Osteoblast (primary cell): ENCODE results near the gene ASRGL1. TPM values are rescaled to one million over a fixed set of nuclear protein-coding genes. Genes with fewer than 3 reads are reported as not detected.

Source experiments
- DNase-seq: peaks from one replicate; pipeline ENCODE4 v3.0.0; 2011; ENCODE audit warnings: low spot score, mixed read lengths; ENCODE audit not compliant: insufficient read length; ENCODE audit errors: missing footprints
- H2AFZ ChIP-seq: 2 replicates; pipeline ENCODE4 v1.6.0; 2011; ENCODE audit warnings: mild to moderate bottlenecking, low read length
- H3K27ac ChIP-seq: 2 replicates; pipeline ENCODE4 v1.5.1; 2011; ENCODE audit warnings: mild to moderate bottlenecking, low read depth, low read length, moderate library complexity
- H3K27me3 ChIP-seq: 2 replicates; pipeline ENCODE4 v1.6.0; 2012; ENCODE audit warnings: mild to moderate bottlenecking, control low read depth, inconsistent platforms, low read length, moderate library complexity; ENCODE audit not compliant: insufficient read depth
- H3K36me3 ChIP-seq: 2 replicates; pipeline ENCODE4 v1.5.1; 2011; ENCODE audit warnings: mild to moderate bottlenecking, low read length, control low read depth, moderate library complexity; ENCODE audit not compliant: insufficient read depth
- H3K4me1 ChIP-seq: 2 replicates; pipeline ENCODE4 v1.5.1; 2011; ENCODE audit warnings: mild to moderate bottlenecking, low read length, control low read depth, moderate library complexity; ENCODE audit not compliant: insufficient read depth
- H3K4me2 ChIP-seq: 2 replicates; pipeline ENCODE4 v1.6.0; 2011; ENCODE audit warnings: mild to moderate bottlenecking, low read length; ENCODE audit not compliant: insufficient read depth
- H3K4me3 ChIP-seq: fragments of 200-600 bp; sonication (generic); 3 replicates; pipeline ENCODE4 v1.5.1; 2012; ENCODE audit warnings: mild to moderate bottlenecking, low read length, inconsistent platforms; ENCODE audit not compliant: insufficient read depth
- H3K79me2 ChIP-seq: 2 replicates; pipeline ENCODE4 v1.6.0; 2012; ENCODE audit warnings: mild to moderate bottlenecking, low read length, control low read depth, inconsistent platforms; ENCODE audit not compliant: insufficient read depth
- H3K9me3 ChIP-seq: 2 replicates; pipeline ENCODE4 v1.5.1; 2011; ENCODE audit warnings: low read depth, low read length, control low read depth
- H4K20me1 ChIP-seq: 2 replicates; pipeline ENCODE4 v1.6.0; 2012; ENCODE audit warnings: mild to moderate bottlenecking, low read length, control low read depth; ENCODE audit not compliant: insufficient read depth
- CTCF ChIP-seq: IDR thresholded peaks from 2 replicates; pipeline ENCODE4 v1.5.1; 2011; ENCODE audit warnings: mild to moderate bottlenecking, low read depth, low read length, moderate library complexity; ENCODE audit errors: extremely low read depth
- total RNA-seq: library from RNA; depleted of rRNA; stranded (reverse); fragments of >200 nt; gene quantifications from 2 replicates; pipeline ENCODE4 v1.2.3, GENCODE V29; 2012

ASRGL1 gene
- total RNA-seq, 1 donor, result 0.36 TPM

GRCh38 chr11:62307950-62308349 lies 29.3 kb upstream of the ASRGL1 start:
- Histone ChIP-seq H3K4me1 (no peaks in the 10 kb centered on the region), H3K4me3 (no peak overlapping the region), H3K27ac (no peak overlapping the region), H3K79me2 (no peaks in the 10 kb centered on the region), H4K20me1 (no peaks in the 10 kb centered on the region), H2AFZ (no peak overlapping the region), H3K9me3 (no peaks in the 10 kb centered on the region), H3K4me2 (no peak overlapping the region), H3K27me3 (peaks cover 3% of the 10 kb centered on the region), H3K36me3 (no peaks in the 10 kb centered on the region)
- no peak for DNase-seq
- no peak for TF ChIP-seq CTCF

DNA sequence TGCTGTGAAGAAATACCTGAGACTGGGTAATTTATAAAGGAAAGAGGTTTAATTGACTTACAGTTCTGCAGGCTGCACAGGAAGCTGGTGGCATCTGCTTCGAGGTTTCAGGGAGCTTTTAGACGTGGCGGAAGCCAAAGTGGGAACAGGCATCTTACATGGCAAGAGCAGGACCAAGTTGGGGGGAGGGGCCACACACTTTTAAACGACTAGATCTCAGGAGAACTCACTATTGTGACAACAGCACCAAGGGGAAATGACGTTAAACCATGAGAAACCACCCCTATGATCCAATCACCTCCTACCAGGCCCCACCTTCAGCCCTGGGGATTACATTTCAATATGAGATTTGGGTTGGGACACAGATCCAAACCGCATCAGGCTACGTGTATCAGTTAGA lies 27.3 kb upstream of the ASRGL1 start:
- Histone ChIP-seq H3K36me3 (no peaks in the 10 kb centered on the region), H3K27me3 (peaks cover 10% of the 10 kb centered on the region), H3K4me3 (no peak overlapping the region), H3K9me3 (no peaks in the 10 kb centered on the region), H4K20me1 (no peaks in the 10 kb centered on the region), H3K79me2 (no peaks in the 10 kb centered on the region), H2AFZ (no peak overlapping the region), H3K4me1 (no peaks in the 10 kb centered on the region), H3K4me2 (no peak overlapping the region), H3K27ac (no peak overlapping the region)
- DNase-seq, result no peak
- TF ChIP-seq CTCF, result no peak

- TF ChIP-seq CTCF, result no peak
- Histone ChIP-seq H3K36me3 (no peaks in the 10 kb centered on the region), H2AFZ (no peak overlapping the region), H3K27ac (no peak overlapping the region), H3K4me1 (no peaks in the 10 kb centered on the region), H3K27me3 (peaks cover 15% of the 10 kb centered on the region), H4K20me1 (no peaks in the 10 kb centered on the region), H3K79me2 (no peaks in the 10 kb centered on the region), H3K9me3 (no peaks in the 10 kb centered on the region), H3K4me3 (no peak overlapping the region), H3K4me2 (no peak overlapping the region)
- no peak for DNase-seq
Measured at GRCh38 chr11:62315431-62315830, 21.8 kb upstream of the ASRGL1 start.

DNA sequence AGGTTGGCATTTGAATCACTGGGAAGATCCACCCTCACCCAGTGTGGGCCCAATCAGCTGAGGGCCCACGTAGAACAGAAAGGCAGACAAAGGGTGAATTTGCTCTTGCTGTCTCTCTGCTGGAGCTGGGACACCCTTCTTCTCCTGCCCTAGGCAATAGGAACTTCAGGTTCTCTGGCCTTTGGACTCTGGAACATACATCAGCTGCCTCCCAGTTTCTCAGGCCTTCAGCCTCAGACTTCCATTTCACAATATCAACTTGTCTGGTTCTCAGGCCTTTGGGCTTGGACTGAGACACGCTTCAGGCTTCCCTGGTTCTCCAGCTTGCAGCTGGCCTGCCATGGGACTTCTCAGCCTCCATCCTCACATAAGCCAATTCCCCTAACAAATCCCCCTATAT lies 14.7 kb upstream of the ASRGL1 start:
- DNase-seq, result no peak

More for the DNA sequence above, 14.7 kb upstream of the ASRGL1 start:
- no peak for TF ChIP-seq CTCF
- H4K20me1 ChIP-seq, result no peaks in the 10 kb centered on the region
- H2AFZ ChIP-seq, result no peak overlapping the region
- no peaks in the 10 kb centered on the region for H3K79me2 ChIP-seq
- H3K27ac ChIP-seq, result no peak overlapping the region
- no peaks in the 10 kb centered on the region for H3K9me3 ChIP-seq
- no peaks in the 10 kb centered on the region for H3K4me1 ChIP-seq
- no peaks in the 10 kb centered on the region for H3K36me3 ChIP-seq
- H3K4me2 ChIP-seq, result no peak overlapping the region
- peaks cover 5% of the 10 kb centered on the region for H3K27me3 ChIP-seq
- H3K4me3 ChIP-seq, result no peak overlapping the region
